ENCODE results near the gene ICAM3.

ICAM3 gene

DNA sequence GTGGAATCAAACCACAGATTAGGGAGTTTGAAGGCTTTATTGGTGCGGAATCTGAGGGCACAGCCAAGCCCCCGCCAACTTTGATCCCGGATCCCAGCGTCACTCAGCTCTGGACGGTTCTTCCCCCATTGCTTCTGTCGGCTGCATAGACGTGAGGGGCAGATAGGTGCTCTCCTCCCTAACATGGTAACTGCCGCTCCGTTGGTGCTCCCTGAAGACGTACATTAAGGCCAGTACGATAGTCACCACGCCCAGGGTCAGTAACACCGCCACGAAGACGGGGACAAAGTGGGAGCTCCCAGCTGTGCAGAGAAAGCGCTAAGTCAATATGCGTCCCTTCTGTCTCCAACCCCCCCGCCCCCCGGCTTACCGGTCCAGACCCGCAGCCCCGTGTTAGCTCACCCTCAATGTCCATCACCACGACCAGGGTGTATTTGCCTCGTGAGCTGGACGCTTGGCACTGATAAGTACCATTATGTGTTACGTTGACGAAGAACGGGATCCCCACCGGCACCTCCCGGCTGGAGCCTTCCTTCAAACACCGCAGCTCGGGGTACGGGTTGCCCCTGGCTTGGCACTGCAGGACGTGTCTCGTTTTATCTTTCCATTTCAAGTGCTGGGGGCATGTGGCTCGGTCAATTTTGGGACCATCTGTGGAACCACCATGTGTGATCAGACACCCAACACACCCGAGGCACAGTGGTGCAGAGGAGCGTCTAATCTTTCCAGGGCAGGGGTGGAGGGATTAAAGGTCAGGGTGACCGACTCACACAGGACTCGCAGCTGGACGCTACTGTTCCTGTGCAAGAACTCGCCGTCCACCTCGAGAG is 5.5 kb downstream of the ICAM3 start:
- no peaks in the 10 kb centered on the region for H3K27me3 Mint-ChIP-seq
- H3K27ac Mint-ChIP-seq = peak overlapping the region; percentile 96
- DNase-seq = no peak
- H3K36me3 Mint-ChIP-seq (ENCODE audit: low read depth) = peaks cover 31% of the 10 kb centered on the region
- no peaks in the 10 kb centered on the region for H3K9me3 Mint-ChIP-seq
- peaks cover 50% of the 10 kb centered on the region for H3K4me1 Mint-ChIP-seq
- H3K4me3 Mint-ChIP-seq = peak overlapping the region; percentile 98
- ATAC-seq = peak; percentile 7

DNA sequence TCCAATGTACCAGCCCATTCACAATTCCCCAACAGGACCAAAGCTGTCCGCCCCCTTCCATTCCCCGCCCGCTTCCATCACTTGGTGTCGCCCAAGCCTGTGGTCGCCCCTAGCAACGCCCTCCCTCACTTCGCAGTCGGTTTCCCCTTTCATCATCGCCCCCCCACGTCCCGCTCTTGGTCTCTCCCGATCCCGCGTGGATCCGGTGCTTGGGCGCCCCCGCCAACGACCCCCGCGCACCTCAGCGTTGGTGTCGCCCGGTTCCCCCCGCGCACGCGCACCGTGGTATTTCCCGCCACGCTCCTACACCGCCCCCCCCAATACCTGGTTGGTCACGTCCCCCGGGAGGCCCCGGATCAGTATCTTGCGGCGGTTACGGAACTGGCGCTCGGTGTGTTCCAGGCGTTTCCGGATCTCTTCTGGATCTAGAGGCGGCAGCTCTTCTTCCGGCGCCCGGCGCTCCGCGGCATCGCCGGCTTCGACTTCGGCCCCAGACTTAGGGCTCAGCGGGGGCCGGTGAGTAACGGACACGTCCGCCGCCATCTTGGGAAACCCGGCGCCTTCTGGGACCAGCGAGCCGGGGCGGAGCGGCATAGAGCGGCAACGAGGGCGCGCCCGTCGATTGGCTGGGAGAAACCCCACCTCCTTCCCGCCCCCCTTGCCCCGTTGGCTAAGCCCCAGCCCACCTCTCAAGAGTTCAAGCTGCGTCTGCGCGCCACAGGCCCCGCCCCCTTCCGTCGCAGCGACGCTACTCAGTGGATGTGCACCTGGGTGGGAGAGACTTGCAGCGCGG is 6.3 kb downstream of the ICAM3 start, which contains the start of gene RAVER1:
Gene RAVER1, minus strand, starts transcription at position 565 of the 793 bp plus-strand sequence. Its CDS starts 22 bp downstream, at position 543.
- no peaks in the 10 kb centered on the region for H3K27me3 Mint-ChIP-seq
- DNase-seq (peak; percentile 99), ATAC-seq (peak; percentile 92)
- H3K9me3 Mint-ChIP-seq = no peaks in the 10 kb centered on the region
- H3K27ac Mint-ChIP-seq = peak within 1 kb of the TSS; percentile 96
- peaks cover 42% of the 10 kb centered on the region for H3K4me1 Mint-ChIP-seq
- peak within 1 kb of the TSS; percentile 98 for H3K4me3 Mint-ChIP-seq
- peaks cover 32% of the 10 kb centered on the region for H3K36me3 Mint-ChIP-seq (ENCODE audit: low read depth)

DNA sequence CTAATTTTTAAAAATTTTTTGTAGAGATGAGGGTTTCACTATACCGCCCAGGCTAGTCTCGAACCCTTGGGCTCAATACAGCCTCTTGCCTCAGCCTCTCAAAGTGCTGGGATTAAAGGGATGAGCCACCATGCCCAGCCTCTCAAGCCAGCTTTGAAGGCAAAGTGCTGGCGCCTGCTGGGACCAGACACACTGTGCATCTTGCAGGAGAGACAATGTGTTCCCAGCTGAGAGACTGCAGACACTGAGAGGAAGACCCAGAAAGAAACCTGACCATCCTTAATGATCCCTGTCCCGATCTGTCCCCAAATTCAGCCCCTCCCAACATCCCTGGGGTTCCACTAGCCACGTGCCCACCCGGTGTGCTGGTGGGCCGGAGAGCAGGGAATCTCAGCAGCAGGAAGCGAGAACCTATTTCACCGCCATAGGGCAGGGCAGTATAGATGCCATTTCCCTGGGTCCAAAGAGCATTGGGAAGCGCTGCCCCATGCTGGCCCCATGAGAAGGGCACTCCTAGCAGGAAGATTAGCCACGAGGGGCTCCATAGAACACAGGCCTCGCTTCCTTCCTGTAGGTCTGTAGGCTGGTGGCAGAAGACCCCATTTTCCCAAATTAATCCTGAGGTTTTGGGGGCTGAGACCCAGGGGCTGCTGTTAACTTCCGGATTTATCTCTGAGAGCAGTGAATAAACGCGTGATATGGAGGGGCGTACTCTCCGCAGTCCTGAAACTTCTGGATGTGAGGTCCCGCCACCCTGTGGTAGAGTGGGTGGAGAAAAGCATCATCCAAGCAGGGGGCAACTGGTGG is 7.1 kb downstream of the ICAM3 start:
- Mint-ChIP-seq H3K27me3 (no peaks in the 10 kb centered on the region), H3K36me3 (ENCODE audit: low read depth) (peaks cover 40% of the 10 kb centered on the region), H3K4me1 (peaks cover 40% of the 10 kb centered on the region), H3K27ac (peak overlapping the region; percentile 96), H3K4me3 (peak overlapping the region; percentile 98), H3K9me3 (no peaks in the 10 kb centered on the region)
- no peak for ATAC-seq
- DNase-seq = no peak

DNA sequence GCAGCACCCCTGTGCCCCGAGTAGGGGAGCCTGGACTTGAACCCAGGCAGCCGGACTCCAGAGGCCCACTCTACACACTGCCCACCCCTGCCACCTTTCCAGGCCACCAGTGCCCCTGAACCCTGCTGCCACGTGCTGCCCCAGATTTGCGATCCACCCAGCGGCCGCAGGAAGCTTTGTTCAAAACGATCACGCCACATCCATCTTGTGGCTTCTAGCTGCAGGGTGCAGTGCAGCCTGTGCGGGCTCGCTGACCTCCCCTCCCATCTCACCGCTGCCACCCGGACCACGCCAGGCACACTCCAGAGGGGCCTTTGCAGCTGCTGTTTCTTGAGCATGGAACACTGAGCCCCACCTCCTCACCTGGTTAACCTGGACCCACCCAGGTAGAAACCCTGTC is 9.9 kb downstream of the ICAM3 start:
- H3K36me3 Mint-ChIP-seq (ENCODE audit: low read depth) = peaks cover 45% of the 10 kb centered on the region
- no peak for DNase-seq
- H3K4me3 Mint-ChIP-seq = no peak overlapping the region
- ATAC-seq = no peak
- no peaks in the 10 kb centered on the region for H3K27me3 Mint-ChIP-seq
- H3K9me3 Mint-ChIP-seq = no peaks in the 10 kb centered on the region
- H3K27ac Mint-ChIP-seq = peak overlapping the region; percentile 49
- peaks cover 29% of the 10 kb centered on the region for H3K4me1 Mint-ChIP-seq

DNA sequence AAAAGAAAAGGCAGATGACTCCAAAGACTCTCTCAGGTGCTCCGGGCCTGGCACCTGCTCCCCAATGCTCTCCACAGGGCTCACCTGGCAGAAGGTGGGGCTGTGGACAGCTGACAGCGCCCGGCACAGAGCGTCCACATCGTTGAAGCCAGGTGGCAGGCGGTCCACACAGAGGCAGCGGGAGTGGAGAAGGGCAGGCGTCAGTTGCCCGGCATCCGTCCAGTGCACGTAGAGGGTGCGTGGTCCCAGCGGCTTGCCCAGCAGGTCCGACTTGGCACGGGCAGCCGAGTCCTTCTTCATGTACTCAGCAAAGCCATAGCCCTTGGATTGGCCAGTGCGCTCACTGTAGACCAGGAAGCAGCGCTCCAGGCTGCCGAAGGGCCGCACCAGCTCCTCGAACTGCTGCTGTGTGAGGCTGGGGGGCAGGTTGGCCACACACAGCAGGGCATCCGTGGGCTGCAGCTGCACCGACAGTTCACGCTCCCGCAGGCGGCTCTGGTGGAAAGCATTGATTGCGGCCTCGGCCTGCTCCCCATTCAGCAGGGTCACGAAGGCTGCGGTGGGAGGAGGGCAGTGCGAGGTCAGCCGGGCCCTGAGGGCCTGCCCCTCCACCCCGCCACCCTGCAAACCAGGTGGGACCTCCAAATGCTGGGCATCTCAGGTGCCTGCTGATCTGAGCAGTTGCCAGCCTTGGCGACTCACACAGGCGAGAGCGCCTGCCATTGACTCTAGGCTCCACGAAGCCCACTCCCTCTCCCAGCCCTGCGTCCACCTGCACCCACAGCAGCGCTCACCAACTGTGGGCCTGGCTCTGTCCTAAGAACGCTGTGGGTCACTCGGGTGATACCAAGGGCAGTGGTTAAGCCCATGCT is 10.6 kb downstream of the ICAM3 start:
- ATAC-seq (no peak), DNase-seq (no peak)
- no peak overlapping the region for H3K27ac Mint-ChIP-seq
- H3K36me3 Mint-ChIP-seq (ENCODE audit: low read depth) = peaks cover 50% of the 10 kb centered on the region
- H3K4me3 Mint-ChIP-seq = no peak overlapping the region
- H3K4me1 Mint-ChIP-seq = peaks cover 22% of the 10 kb centered on the region
- no peaks in the 10 kb centered on the region for H3K27me3 Mint-ChIP-seq
- no peaks in the 10 kb centered on the region for H3K9me3 Mint-ChIP-seq

DNA sequence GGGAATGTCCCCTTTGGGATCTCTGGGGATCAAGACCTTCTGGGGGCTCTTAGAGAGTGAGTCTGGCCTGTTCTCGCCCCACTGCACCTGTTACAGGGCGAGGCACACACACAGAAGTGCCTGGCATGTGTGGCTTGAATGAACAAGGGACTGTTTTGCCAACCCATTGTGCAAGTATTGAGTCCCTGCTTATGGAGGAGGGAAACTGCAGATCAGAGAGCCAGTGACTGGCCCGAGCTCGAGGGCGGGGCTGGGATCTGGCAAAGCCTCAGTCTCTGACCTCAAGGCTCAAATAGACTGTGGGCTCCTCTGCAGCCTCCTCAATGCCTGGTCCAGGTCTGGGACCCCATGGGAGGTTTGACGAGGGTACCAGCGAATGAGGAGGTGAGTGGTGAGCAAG is 11.6 kb downstream of the ICAM3 start:
- Mint-ChIP-seq H3K4me3 (no peak overlapping the region), H3K27ac (no peak overlapping the region), H3K36me3 (ENCODE audit: low read depth) (peaks cover 52% of the 10 kb centered on the region), H3K4me1 (peaks cover 16% of the 10 kb centered on the region), H3K9me3 (no peaks in the 10 kb centered on the region), H3K27me3 (no peaks in the 10 kb centered on the region)
- no peak for DNase-seq
- ATAC-seq = no peak

DNA sequence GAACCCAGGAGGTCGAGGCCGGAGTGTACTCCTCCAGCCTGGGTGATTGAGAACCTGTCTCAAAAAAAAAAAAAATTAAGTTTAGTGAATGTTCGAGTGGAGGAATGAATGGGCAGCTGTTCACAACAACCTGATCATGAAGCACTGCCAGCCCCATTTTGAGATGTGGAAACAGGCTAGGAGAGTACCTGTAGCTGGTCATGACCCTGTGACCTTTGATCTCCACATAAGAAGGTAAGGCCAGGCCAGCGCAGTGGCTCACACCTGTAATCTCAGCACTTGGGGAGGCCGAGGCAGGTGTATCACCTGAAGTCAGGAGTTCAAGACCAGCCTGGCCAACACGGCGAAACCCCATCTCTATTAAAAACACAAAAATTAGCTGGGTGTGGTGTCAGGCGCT is 13.7 kb downstream of the ICAM3 start:
- H3K4me1 Mint-ChIP-seq = peaks cover 2% of the 10 kb centered on the region
- H3K27me3 Mint-ChIP-seq = no peaks in the 10 kb centered on the region
- H3K4me3 Mint-ChIP-seq = no peak overlapping the region
- H3K36me3 Mint-ChIP-seq (ENCODE audit: low read depth) = peaks cover 44% of the 10 kb centered on the region
- H3K9me3 Mint-ChIP-seq = no peaks in the 10 kb centered on the region
- ATAC-seq (no peak), DNase-seq (no peak)
- no peak overlapping the region for H3K27ac Mint-ChIP-seq

DNA sequence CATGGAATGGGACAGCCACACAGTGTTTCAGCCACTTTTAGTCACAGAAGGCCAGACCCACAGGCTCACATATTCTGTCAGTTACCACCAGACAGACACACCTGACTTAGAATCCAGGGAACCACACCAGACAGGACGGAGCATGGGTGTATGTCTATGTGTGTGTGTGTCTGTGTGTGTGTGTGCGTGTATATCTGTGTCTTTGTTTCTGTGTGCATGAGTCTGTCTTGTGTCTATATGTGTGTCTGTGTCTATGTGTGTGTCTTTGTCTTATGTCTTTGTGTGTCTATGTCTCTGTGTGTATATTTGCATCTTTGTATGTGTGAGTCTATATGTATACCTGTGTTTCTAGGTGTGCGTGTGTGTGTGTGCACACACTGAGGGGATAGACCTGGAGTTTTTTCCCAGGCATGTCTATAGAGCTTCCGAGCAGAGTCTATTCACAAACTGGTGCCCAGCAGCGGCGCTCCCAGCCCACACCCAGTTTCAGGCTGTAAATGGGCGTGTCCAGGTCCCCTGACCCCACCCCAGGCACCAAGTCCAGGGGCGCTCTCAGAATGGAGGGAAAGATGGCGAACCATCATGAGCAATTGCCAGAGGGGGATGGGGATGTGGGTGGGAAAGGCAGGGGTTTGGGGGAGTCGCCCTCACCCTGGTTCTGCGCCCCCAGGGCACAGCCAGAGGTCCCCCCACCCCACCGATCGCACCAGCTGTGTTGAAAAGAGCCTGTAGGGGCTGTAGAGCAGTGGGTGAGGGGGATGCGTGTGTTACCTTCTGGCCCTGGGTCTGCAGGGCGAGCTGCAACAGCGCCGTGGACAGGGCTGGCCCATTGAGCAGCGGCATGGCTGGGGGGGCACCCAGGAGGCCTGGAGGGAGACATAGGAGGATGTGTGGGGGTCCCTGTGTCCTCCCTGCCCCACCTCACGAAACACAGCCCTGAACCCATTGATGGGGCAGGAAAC is 17.3 kb downstream of the ICAM3 start:
- Mint-ChIP-seq H3K9me3 (no peaks in the 10 kb centered on the region), H3K4me1 (no peaks in the 10 kb centered on the region), H3K27ac (peak overlapping the region; percentile 3), H3K36me3 (ENCODE audit: low read depth) (peaks cover 27% of the 10 kb centered on the region), H3K27me3 (no peaks in the 10 kb centered on the region), H3K4me3 (no peak overlapping the region)
- DNase-seq (no peak), ATAC-seq (no peak)

DNA sequence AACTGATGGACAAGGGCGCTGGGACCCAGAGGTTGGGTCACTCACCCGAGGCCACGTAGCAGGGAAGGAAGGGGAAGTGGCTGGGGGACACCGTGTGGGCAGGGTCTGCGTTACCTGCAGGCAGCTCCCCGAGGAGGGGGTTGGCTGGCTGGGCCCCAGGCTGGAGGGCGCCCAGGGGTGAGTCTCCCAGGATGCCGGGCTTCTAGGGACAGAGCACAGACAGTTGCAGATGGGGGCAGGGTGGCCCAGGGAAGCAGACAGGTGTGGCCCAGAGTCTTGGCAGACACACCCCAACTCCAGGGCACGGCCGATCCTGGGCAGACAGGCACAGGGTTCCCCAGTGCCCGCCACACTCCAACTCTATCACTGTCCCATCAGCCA is 18.0 kb downstream of the ICAM3 start:
- Mint-ChIP-seq H3K36me3 (ENCODE audit: low read depth) (peaks cover 26% of the 10 kb centered on the region), H3K27me3 (no peaks in the 10 kb centered on the region), H3K4me1 (no peaks in the 10 kb centered on the region), H3K9me3 (no peaks in the 10 kb centered on the region), H3K27ac (no peak overlapping the region), H3K4me3 (no peak overlapping the region)
- no peak for DNase-seq
- ATAC-seq = no peak

DNA sequence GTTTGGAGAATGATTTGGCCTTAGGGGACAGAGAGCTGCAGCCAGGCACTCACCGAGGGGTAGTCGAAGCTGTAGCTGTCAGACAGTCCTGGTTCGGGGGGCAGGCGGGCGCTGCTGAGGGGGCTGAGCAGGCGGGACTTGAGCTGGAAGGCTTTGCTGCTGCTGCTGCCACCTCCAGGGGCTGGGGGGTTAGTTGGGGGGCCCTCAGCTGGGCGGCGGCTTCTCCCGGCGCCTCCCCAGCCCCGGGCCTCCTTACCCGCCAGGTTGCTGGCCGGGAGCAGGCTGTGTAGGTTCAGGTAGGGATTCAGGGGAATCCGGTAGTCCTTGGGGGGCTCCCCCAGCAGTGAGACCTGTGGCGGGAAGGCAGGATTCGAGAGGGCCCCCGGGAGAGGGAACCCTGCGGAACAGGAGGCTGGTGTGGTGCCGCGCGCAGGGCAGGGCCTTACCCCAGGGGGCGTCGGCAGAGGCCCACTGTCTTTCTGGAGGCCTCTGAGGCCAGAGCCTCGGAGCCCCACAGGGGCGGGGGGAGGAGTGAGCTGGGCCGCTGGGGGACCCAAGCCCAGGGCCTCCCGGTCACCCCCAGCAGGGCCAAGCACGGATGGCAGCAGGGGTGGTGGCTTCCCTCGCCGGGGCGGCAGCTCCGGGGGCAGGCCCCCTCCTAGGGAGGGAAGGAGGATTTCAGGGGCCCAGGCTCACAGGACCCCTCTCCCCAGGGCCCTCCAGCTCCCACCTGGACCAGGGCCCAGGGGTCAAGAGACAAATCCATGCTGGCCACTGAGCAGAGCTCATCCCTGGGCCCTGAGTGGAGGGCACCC is 18.6 kb downstream of the ICAM3 start:
- no peak overlapping the region for H3K27ac Mint-ChIP-seq
- DNase-seq (no peak), ATAC-seq (no peak)
- peaks cover 6% of the 10 kb centered on the region for H3K4me1 Mint-ChIP-seq
- peaks cover 31% of the 10 kb centered on the region for H3K36me3 Mint-ChIP-seq (ENCODE audit: low read depth)
- H3K4me3 Mint-ChIP-seq = no peak overlapping the region
- H3K27me3 Mint-ChIP-seq = no peaks in the 10 kb centered on the region
- no peaks in the 10 kb centered on the region for H3K9me3 Mint-ChIP-seq

DNA sequence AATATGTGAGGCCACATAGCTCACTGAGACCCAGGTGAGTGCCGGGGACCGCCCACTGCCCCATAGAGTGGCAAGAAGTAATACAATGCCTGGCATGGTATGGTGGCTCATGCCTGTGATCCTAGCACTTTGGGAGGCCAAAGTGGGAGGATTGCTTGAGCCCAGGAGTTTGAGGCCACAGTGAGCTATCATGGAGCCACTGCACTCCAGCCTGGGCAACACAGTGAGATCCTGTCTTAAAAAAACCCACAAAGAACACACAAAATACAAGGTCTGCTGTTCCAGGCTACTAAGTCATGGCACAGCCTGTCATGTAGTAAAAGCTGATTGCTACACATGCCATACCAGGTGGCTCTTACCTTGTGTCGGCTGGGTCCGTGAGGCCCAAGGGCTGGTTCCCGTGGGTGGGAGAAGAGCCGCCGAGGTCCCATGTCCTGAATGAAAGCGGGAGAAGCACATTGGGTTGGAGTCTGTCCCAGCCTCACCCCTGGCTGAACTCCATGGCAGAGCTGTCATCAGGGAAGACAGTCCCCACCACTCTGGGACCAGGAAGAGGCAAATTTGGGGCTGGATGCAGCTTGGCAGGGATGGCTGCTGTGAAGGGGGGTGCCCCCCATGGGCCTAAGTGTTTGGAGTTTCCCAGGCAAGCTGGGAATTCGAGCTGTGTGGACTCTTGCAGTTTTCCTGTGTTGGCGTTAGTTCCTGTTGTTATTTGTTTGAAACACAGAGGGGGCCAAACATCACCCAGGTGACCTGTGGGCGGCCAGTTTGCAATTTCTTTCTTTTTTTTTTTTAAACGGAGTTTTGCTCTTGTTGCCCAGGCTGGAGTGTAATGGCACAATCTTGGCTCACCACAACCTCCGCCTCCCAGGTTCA is 20.4 kb downstream of the ICAM3 start:
- ATAC-seq (no peak), DNase-seq (no peak)
- H3K27me3 Mint-ChIP-seq = no peaks in the 10 kb centered on the region
- H3K4me3 Mint-ChIP-seq = no peak overlapping the region
- H3K27ac Mint-ChIP-seq = no peak overlapping the region
- no peaks in the 10 kb centered on the region for H3K9me3 Mint-ChIP-seq
- peaks cover 26% of the 10 kb centered on the region for H3K36me3 Mint-ChIP-seq (ENCODE audit: low read depth)
- H3K4me1 Mint-ChIP-seq = peaks cover 17% of the 10 kb centered on the region

Data from activated naive CD8-positive, alpha-beta T cell treated with anti-CD3 and anti-CD28 coated beads, Interleukin-2, amount 50 U/mL, for 24 hours (primary cell).